Activated CD4-positive, alpha-beta T cell treated with anti-CD3 and anti-CD28 coated beads for 36 hours (primary cell): ENCODE results near the gene SLC27A2. TPM values are rescaled to one million over a fixed set of nuclear protein-coding genes. Genes with fewer than 3 reads are reported as not detected.
A peak's percentile ranks its signal among the peaks of the same experiment; 100 is the strongest.
"Not testable (repeated sequence)": the region's sequence is repeated elsewhere in the genome, so short reads cannot be mapped to it uniquely, and the experiment has no call there.

Source experiments
- ATAC-seq: fragments of 200-7000 bp; cut with Tn5 transposase; one replicate; pipeline ENCODE4 v1.10.0; 2021; ENCODE audit warnings: mild to moderate bottlenecking, moderate library complexity
- CTCF ChIA-PET: fragments of 350-600 bp; sonication (Branson Sonifier 250); formaldehyde crosslinking; loops from one replicate; lab custom pipeline; 2021; ENCODE audit warnings: antibody characterized with exemption; lab: Charles Lee
- POLR2A ChIA-PET: fragments of 350-600 bp; sonication (Branson Sonifier 250); formaldehyde crosslinking; loops from one replicate; lab custom pipeline; 2021; ENCODE audit warnings: antibody characterized with exemption, inconsistent platforms; lab: Charles Lee
- DNase-seq: peaks from one replicate; pipeline ENCODE4 v3.0.0-alpha.2; 2020
- H3K27ac Mint-ChIP-seq: one replicate; pipeline ENCODE4 v1.8.0; 2021; ENCODE audit warnings: mixed read lengths
- H3K27me3 Mint-ChIP-seq: one replicate; pipeline ENCODE4 v1.8.0; 2021; ENCODE audit warnings: mixed read lengths
- H3K36me3 Mint-ChIP-seq: one replicate; pipeline ENCODE4 v1.8.0; 2021; ENCODE audit warnings: low read depth, mixed read lengths
- H3K4me1 Mint-ChIP-seq: one replicate; pipeline ENCODE4 v1.8.0; 2021; ENCODE audit warnings: mixed read lengths
- H3K4me3 Mint-ChIP-seq: one replicate; pipeline ENCODE4 v1.8.0; 2021; ENCODE audit warnings: mild to moderate bottlenecking, moderate library complexity, mixed read lengths
- H3K9me3 Mint-ChIP-seq: one replicate; pipeline ENCODE4 v1.8.0; 2021; ENCODE audit warnings: low read depth, mixed read lengths
- intact Hi-C, 2 experiments: fragments of 100-400 bp; cut with DNase I in 1 of 2; cut with micrococcal nuclease in 1 of 2; formaldehyde crosslinking; loops; one replicate each; pipeline versions ENCODE4 v1.14.2 to v1.15.1; 2022 to 2024; cut with DNase I, micrococcal nuclease
- total RNA-seq, 2 experiments: library from RNA; stranded (reverse); gene quantifications; one replicate each; pipeline ENCODE4 v1.2.3, GENCODE V29; 2021

Gene SLC27A2
- 10 to 100 TPM; 20.7 to 22.1 TPM for total RNA-seq

GRCh38 chr15:50181969-50182218 lies at the start of gene SLC27A2:
TSS of gene SLC27A2 (plus strand) at chr15:50182196. CDS start at chr15:50182428, 232 bp downstream.
- intact Hi-C loops, result loop anchor here (1.0 to 10.0 kb wide), 12 partner anchors 45 to 725 kb away; partner anchors contain the start of genes AP4E1 (in 2 of the 2), DTWD1 (in 1 of the 2), FAM227B (in 1 of the 2) and USP8 (in 1 of the 2)
- no peaks in the 10 kb centered on the region for H3K9me3 Mint-ChIP-seq
- POLR2A ChIA-PET, result interaction anchor here (0.9 to 1.0 kb wide), 4 partner anchors 44 to 173 kb away, joined by 3 to 7 read pairs (median 4); partner anchors contain the start of gene GABPB1
- CTCF ChIA-PET, result interaction anchor here (0.9 to 2.6 kb wide), 5 partner anchors 14 to 727 kb away, joined by 3 to 9 read pairs (median 4); partner anchors contain the start of gene AP4E1
- peaks cover 26% of the 10 kb centered on the region for H3K4me1 Mint-ChIP-seq
- ATAC-seq (no peak), DNase-seq (no peak)
- H3K36me3 Mint-ChIP-seq, result peaks cover 7% of the 10 kb centered on the region
- H3K27ac Mint-ChIP-seq, result peak within 1 kb of the TSS; percentile 88
- peak within 1 kb of the TSS; percentile 85 for H3K4me3 Mint-ChIP-seq
- peaks cover 27% of the 10 kb centered on the region for H3K27me3 Mint-ChIP-seq

DNA sequence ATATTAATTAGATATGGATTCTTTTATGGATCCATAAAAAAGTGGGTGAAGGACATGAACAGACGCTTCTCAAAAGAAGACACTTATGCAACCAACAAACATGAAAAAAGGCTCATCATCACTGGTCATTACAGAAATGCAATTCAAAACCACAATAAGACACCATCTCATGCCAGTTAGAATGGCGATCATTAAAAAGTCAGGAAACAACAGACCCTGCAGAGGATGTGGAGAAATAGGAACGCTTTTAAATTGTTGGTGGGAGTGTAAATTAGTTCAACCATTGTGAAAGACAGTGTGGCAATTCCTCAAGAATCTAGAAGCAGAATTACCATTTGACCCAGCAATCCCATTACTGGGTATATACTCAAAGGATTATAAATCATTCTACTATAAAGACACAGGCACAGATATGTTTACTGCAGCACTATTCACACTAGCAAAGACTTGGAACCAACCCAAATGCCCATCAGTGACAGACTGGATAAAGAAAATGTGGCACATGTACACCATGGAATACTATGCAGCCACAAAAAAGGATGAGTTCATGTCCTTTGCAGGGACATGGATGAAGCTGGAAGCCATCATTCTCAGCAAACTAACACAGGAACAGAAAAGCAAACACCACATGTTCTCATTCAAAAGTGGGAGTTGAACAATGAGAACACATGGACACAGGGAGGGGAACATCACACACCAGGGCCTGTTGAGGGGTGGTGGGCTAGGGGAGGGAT lies 49.6 kb upstream of the SLC27A2 start:
- Mint-ChIP-seq H3K27ac (peak overlapping the region; percentile 40), H3K4me1 (peaks cover 43% of the 10 kb centered on the region)
- H3K36me3 Mint-ChIP-seq, H3K27me3 Mint-ChIP-seq, POLR2A ChIA-PET, DNase-seq, H3K4me3 Mint-ChIP-seq, ATAC-seq, H3K9me3 Mint-ChIP-seq: not testable (repeated sequence)
- CTCF ChIA-PET, result interaction anchor here (0.5 to 0.7 kb wide), 3 partner anchors 21 to 171 kb away, joined by 3 read pairs; no protein-coding TSS in a partner anchor
- intact Hi-C loops, result loop anchor here (10.0 kb wide), 4 partner anchors 632 to 1882 kb away; partner anchors contain the start of genes MAPK6 (in 1 of the 2), SECISBP2L (in 1 of the 2) and SPPL2A (in 1 of the 2)

DNA sequence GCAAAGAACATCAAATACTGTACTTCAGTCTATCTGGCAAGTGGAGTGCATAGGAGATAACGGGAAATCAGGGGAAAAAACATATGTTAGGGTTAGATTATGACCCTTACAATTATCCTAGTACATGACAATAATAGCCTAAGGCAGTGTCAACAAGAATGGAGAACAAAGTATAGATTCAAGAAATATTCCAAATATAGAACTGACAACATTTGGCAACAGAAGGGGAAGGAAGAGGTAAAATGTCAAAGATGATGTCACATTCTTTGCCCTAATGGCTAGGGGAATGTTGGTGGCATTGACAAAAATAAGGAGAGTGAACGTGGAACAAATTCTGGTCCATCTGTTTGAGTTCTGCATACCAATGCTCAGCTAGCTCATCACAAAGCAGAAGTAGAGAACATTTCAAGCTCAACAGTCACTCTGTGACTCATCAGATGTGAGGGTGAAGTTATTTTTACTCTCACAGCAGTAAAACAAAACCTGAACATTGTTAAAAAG lies 47.4 kb upstream of the SLC27A2 start:
- H3K9me3 Mint-ChIP-seq, result peaks cover 8% of the 10 kb centered on the region
- intact Hi-C loops, result loop anchor here (1.0 to 10.0 kb wide), 21 partner anchors 27 to 1880 kb away; partner anchors contain the start of genes DTWD1 (in 2 of the 2), EID1 (in 2 of the 2), FAM227B (in 2 of the 2) and SPPL2A (in 2 of the 2)
- peak overlapping the region; percentile 96 for H3K27ac Mint-ChIP-seq
- H3K27me3 Mint-ChIP-seq, result no peaks in the 10 kb centered on the region
- peaks cover 6% of the 10 kb centered on the region for H3K36me3 Mint-ChIP-seq
- no peak for DNase-seq
- H3K4me3 Mint-ChIP-seq, result peak overlapping the region; percentile 24
- POLR2A ChIA-PET, result interaction anchor here (0.6 to 1.6 kb wide), 9 partner anchors 42 to 630 kb away, joined by 3 to 18 read pairs (median 4); partner anchors contain the start of gene GABPB1
- CTCF ChIA-PET, result interaction anchor here (0.6 to 1.7 kb wide), 9 partner anchors 8 to 620 kb away, joined by 3 to 5 read pairs (median 3); no protein-coding TSS in a partner anchor
- ATAC-seq, result peak; percentile 47
- H3K4me1 Mint-ChIP-seq, result peaks cover 53% of the 10 kb centered on the region

DNA sequence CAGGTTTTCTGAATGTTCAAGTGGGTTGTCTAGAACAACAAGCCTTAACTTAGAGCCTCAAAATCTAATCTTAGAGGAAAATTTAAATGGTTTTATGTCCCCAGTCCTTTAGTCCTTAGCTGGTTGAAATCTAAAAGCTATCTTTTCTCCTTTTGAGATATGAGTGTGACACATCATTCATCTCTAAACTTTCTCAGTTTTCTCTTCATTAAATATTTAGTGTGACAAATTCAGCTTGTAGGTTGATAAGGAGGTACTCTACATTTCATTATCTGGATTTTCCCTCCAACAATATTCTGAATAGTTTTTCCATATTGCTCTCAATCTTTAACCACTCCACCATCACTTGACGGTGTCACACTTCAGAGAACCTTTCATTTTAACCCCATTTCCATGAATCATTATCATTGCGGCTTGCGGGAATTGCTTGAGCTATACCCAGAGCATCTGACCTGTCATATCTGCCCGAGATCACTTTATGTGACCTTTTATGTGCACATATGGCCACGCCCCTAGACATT lies 46.9 kb upstream of the SLC27A2 start:
- ATAC-seq (peak; percentile 66), DNase-seq (peak; percentile 80)
- Mint-ChIP-seq H3K27me3 (no peaks in the 10 kb centered on the region), H3K4me1 (peaks cover 53% of the 10 kb centered on the region), H3K9me3 (peaks cover 8% of the 10 kb centered on the region), H3K36me3 (peaks cover 6% of the 10 kb centered on the region), H3K27ac (peak overlapping the region; percentile 96), H3K4me3 (peak overlapping the region; percentile 24)
- CTCF ChIA-PET, result interaction anchor here (0.6 to 1.7 kb wide), 9 partner anchors 9 to 620 kb away, joined by 3 to 5 read pairs (median 3); no protein-coding TSS in a partner anchor
- intact Hi-C loops, result loop anchor here (1.0 to 10.0 kb wide), 21 partner anchors 28 to 1880 kb away; partner anchors contain the start of genes DTWD1 (in 2 of the 2), EID1 (in 2 of the 2), FAM227B (in 2 of the 2) and SPPL2A (in 2 of the 2)
- POLR2A ChIA-PET, result interaction anchor here (0.6 to 1.6 kb wide), 10 partner anchors 15 to 629 kb away, joined by 3 to 18 read pairs (median 4); partner anchors contain the start of gene GABPB1

- ATAC-seq (peak; percentile 78), DNase-seq (peak; percentile 80)
- peaks cover 48% of the 10 kb centered on the region for H3K4me1 Mint-ChIP-seq
- H3K9me3 Mint-ChIP-seq, result peaks cover 4% of the 10 kb centered on the region
- no peaks in the 10 kb centered on the region for H3K27me3 Mint-ChIP-seq
- H3K27ac Mint-ChIP-seq, result peak overlapping the region; percentile 96
- peak overlapping the region; percentile 52 for H3K4me3 Mint-ChIP-seq
- ChIA-PET CTCF (interaction anchor here (1.0 to 1.3 kb wide), 4 partner anchors 11 to 214 kb away, joined by 3 to 5 read pairs (median 3); no protein-coding TSS in a partner anchor), POLR2A (interaction anchor here (0.5 to 1.3 kb wide), 4 partner anchors 9 to 217 kb away, joined by 3 to 4 read pairs (median 3); partner anchors contain the start of gene SLC27A2)
- intact Hi-C loops, result loop anchor here (1.0 to 10.0 kb wide), 13 partner anchors 40 to 1877 kb away; partner anchors contain the start of genes EID1 (in 2 of the 2), MAPK6 (in 1 of the 2), SECISBP2L (in 1 of the 2) and SLC27A2 (in 1 of the 2)
- H3K36me3 Mint-ChIP-seq, result peaks cover 6% of the 10 kb centered on the region
Observed at GRCh38 chr15:50137330-50137761, 44.6 kb upstream of the SLC27A2 start.

GRCh38 chr15:50137893-50138292 lies 44.1 kb upstream of the SLC27A2 start:
- Mint-ChIP-seq H3K36me3 (peaks cover 2% of the 10 kb centered on the region), H3K4me3 (no peak overlapping the region), H3K27me3 (no peaks in the 10 kb centered on the region), H3K9me3 (no peaks in the 10 kb centered on the region), H3K27ac (peak overlapping the region; percentile 96), H3K4me1 (peaks cover 48% of the 10 kb centered on the region)
- DNase-seq (no peak), ATAC-seq (no peak)
- POLR2A ChIA-PET, result interaction anchor here (0.7 to 1.3 kb wide), 3 partner anchors 9 to 216 kb away, joined by 3 to 4 read pairs (median 3); partner anchors contain the start of gene SLC27A2
- intact Hi-C loops, result loop anchor here (1.0 to 10.0 kb wide), 13 partner anchors 39 to 1877 kb away; partner anchors contain the start of genes EID1 (in 2 of the 2), MAPK6 (in 1 of the 2), SECISBP2L (in 1 of the 2) and SLC27A2 (in 1 of the 2)
- CTCF ChIA-PET, result interaction anchor here (1.0 to 1.3 kb wide), 4 partner anchors 11 to 213 kb away, joined by 3 to 5 read pairs (median 3); no protein-coding TSS in a partner anchor

GRCh38 chr15:50138391-50138790 lies 43.6 kb upstream of the SLC27A2 start:
- Mint-ChIP-seq H3K36me3 (peaks cover 2% of the 10 kb centered on the region), H3K27me3 (no peaks in the 10 kb centered on the region), H3K9me3 (no peaks in the 10 kb centered on the region), H3K4me1 (peaks cover 51% of the 10 kb centered on the region), H3K27ac (peak overlapping the region; percentile 96), H3K4me3 (no peak overlapping the region)
- DNase-seq, result no peak
- no peak for ATAC-seq
- ChIA-PET POLR2A (interaction anchor here (1.3 kb wide), 1 partner anchor 44 kb away, joined by 4 read pairs; the partner anchor contains the start of gene SLC27A2), CTCF (interaction anchor here (1.0 to 1.3 kb wide), 4 partner anchors 12 to 213 kb away, joined by 3 to 5 read pairs (median 3); no protein-coding TSS in a partner anchor)
- intact Hi-C loops, result loop anchor here (5.0 to 10.0 kb wide), 10 partner anchors 39 to 1876 kb away; partner anchors contain the start of genes EID1 (in 2 of the 2), MAPK6 (in 1 of the 2), SECISBP2L (in 1 of the 2) and SPPL2A (in 1 of the 2)

DNA sequence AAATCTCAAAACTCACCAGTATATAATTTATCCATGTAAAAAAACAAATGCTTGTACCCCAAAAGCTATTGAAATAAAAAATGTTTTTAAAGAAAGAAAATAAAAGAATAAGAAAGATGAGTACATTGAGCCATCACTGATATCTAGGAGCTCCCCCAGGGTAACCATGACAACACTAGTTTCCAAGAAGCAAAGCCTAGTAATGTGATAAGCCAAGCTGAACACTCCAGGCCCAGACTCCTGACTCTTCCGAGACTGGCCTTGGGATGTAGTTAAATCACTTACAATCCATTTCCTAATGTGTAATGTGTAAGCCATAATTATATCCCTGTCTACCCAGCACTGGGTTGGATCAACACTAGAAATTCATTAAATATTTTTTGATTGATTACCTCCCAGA lies 41.9 kb upstream of the SLC27A2 start:
- Mint-ChIP-seq H3K27ac (no peak overlapping the region), H3K27me3 (no peaks in the 10 kb centered on the region), H3K36me3 (peaks cover 4% of the 10 kb centered on the region), H3K9me3 (no peaks in the 10 kb centered on the region), H3K4me3 (no peak overlapping the region), H3K4me1 (peaks cover 54% of the 10 kb centered on the region)
- POLR2A ChIA-PET, result no interaction called here
- DNase-seq (no peak), ATAC-seq (no peak)
- CTCF ChIA-PET, result interaction anchor here (0.9 to 1.1 kb wide), 2 partner anchors 15 to 18 kb away, joined by 3 to 4 read pairs; no protein-coding TSS in a partner anchor
- intact Hi-C loops, result loop anchor here (10.0 kb wide), 5 partner anchors 175 to 1785 kb away; partner anchors contain the start of gene SECISBP2L (in 1 of the 2)

- H3K4me3 Mint-ChIP-seq, result no peak overlapping the region
- H3K27me3 Mint-ChIP-seq, result no peaks in the 10 kb centered on the region
- no peak overlapping the region for H3K27ac Mint-ChIP-seq
- ATAC-seq (no peak), DNase-seq (no peak)
- no peaks in the 10 kb centered on the region for H3K9me3 Mint-ChIP-seq
- ChIA-PET POLR2A (no interaction called here), CTCF (no interaction called here)
- H3K4me1 Mint-ChIP-seq, result peaks cover 48% of the 10 kb centered on the region
- H3K36me3 Mint-ChIP-seq, result peaks cover 4% of the 10 kb centered on the region
- intact Hi-C loops, result loop anchor here (10.0 kb wide), 5 partner anchors 174 to 1786 kb away; partner anchors contain the start of gene SECISBP2L (in 1 of the 2)
Observed at GRCh38 chr15:50140983-50141382, 41.0 kb upstream of the SLC27A2 start.

- Mint-ChIP-seq H3K27ac (no peak overlapping the region), H3K36me3 (peaks cover 4% of the 10 kb centered on the region), H3K4me3 (no peak overlapping the region), H3K9me3 (no peaks in the 10 kb centered on the region), H3K4me1 (peaks cover 43% of the 10 kb centered on the region), H3K27me3 (no peaks in the 10 kb centered on the region)
- DNase-seq (no peak), ATAC-seq (no peak)
- ChIA-PET POLR2A (no interaction called here), CTCF (no interaction called here)
- intact Hi-C loops, result loop anchor here (10.0 kb wide), 5 partner anchors 173 to 1787 kb away; partner anchors contain the start of gene SECISBP2L (in 1 of the 2)
Observed at GRCh38 chr15:50141856-50142255, 40.1 kb upstream of the SLC27A2 start.
